Mammary epithelial cell (primary cell): ENCODE results near the gene DIPK1A.

Experiments
- CTCF ChIP-seq, 2 donors: IDR thresholded peaks in 1 of 2; conservative IDR thresholded peaks in 1 of 2; 2 replicates each; pipeline ENCODE4 v1.5.1; 2011 to 2012; ENCODE audit warnings: inconsistent platforms in 2 of 2, low read length in 2 of 2, mild to moderate bottlenecking in 2 of 2, control low read depth in 1 of 2, low read depth in 1 of 2; ENCODE audit not compliant: insufficient read depth in 1 of 2; ENCODE audit errors: extremely low read depth in 1 of 2
- EZH2 ChIP-seq: IDR thresholded peaks from 2 replicates; pipeline ENCODE4 v1.6.1; 2012; ENCODE audit warnings: low read length, inconsistent platforms, borderline replicate concordance

- TF ChIP-seq CTCF (conservative IDR thresholded peaks at IDR 0.05 in 1 of 2, IDR thresholded peaks at IDR 0.05 in 1 of 2; ENCODE audit: extremely low read depth in 1 of 2, insufficient read depth in 1 of 2, low read depth in 1 of 2, low read length in 2 of 2): no peak
- TF ChIP-seq EZH2: no peak
Measured at GRCh38 chr1:93005252-93005598, 44.0 kb upstream of the DIPK1A start.
